Left kidney (tissue), 8 donors: ENCODE measurements around the gene LAMB2. TPM values are rescaled to one million over a fixed set of nuclear protein-coding genes. Genes with fewer than 3 reads are reported as not detected.
A peak's percentile ranks its signal among the peaks of the same experiment; 100 is the strongest.

Experiments used
- DNase-seq: peaks from one replicate; pipeline ENCODE4 v3.0.0-alpha.2; 2013
- long read RNA-seq, 8 donors: transcript quantifications; one replicate each; lab custom pipeline, GENCODE V29; 2026
- polyA plus RNA-seq: library from polyadenylated mRNA; unstranded; fragments of 120-200 nt; gene quantifications from one replicate; pipeline ENCODE4 v1.2.1, GENCODE V29; 2013; ENCODE audit not compliant: insufficient read length

The LAMB2 gene
- polyA plus RNA-seq, result 435 TPM
- long read RNA-seq, donor 1, full-length matches to known transcripts, result 26 of 124 reads
- long read RNA-seq, donor 1, partial matches to known transcripts, result 98 of 124 reads
- long read RNA-seq, donor 1, other reads (novel, unspliced or antisense), result 0 of 124 reads
- long read RNA-seq, donor 2, full-length matches to known transcripts, result 15 of 68 reads
- long read RNA-seq, donor 2, partial matches to known transcripts, result 53 of 68 reads
- long read RNA-seq, donor 2, other reads (novel, unspliced or antisense), result 0 of 68 reads
- long read RNA-seq, donor 3, full-length matches to known transcripts, result 34 of 95 reads
- long read RNA-seq, donor 3, partial matches to known transcripts, result 61 of 95 reads
- long read RNA-seq, donor 3, other reads (novel, unspliced or antisense), result 0 of 95 reads
- long read RNA-seq, donor 4, partial matches to known transcripts, result 6 of 9 reads
- long read RNA-seq, donor 4, other reads (novel, unspliced or antisense), result 0 of 9 reads
- long read RNA-seq, donor 5, full-length matches to known transcripts, result 31 of 87 reads
- long read RNA-seq, donor 5, partial matches to known transcripts, result 56 of 87 reads
- long read RNA-seq, donor 5, other reads (novel, unspliced or antisense), result 0 of 87 reads
- long read RNA-seq, donor 6, full-length matches to known transcripts, result 16 of 45 reads
- long read RNA-seq, donor 6, partial matches to known transcripts, result 29 of 45 reads
- long read RNA-seq, donor 6, other reads (novel, unspliced or antisense), result 0 of 45 reads
- long read RNA-seq, donor 7, full-length matches to known transcripts, result 16 of 80 reads
- long read RNA-seq, donor 7, partial matches to known transcripts, result 64 of 80 reads
- long read RNA-seq, donor 7, other reads (novel, unspliced or antisense), result 0 of 80 reads
- long read RNA-seq, donor 8, full-length matches to known transcripts, result 12 of 19 reads
- long read RNA-seq, donor 8, partial matches to known transcripts, result 7 of 19 reads
- long read RNA-seq, donor 8, other reads (novel, unspliced or antisense), result 0 of 19 reads

DNA sequence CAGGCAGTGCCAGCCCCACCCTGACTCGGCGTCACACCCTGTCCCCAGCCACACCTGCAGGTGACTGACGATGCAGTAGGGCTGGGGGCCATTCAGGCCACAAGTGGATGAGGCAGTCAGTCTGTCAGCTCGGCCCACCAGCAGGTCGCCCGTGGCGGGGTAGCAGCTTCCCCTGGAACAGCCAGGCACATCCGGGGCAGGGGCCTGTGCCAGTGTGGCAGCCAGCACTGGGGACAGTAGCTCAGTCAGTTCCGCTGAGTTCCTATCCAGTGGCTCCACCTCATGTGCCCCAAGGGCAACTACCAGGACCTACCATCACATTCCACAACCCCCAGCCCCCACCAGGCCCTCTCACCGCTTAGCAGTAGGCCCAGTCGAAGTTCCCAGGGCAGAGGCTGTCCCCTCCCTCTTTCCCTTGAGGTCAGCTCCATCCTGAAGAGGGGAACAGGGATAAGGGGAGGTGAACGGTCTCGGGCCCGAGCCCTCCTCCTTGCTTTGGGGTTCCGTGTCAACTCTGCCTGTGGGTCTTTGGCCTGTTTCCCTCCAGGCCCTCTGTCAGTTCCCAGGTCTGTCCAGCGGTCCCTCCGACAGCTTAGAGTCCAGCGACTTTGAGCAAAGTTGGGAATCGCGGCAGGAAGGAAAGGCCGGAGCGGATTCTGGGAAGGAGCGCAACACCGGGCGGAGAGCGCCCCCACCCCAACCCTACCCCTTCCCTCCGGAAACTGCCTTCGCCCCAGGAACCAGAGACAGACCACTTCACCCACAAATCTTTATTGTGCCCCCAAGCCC is at the start of gene LAMB2:
TSS of gene LAMB2 (minus strand) at position 614 of the 789 bp plus-strand sequence. CDS start at position 431, 183 bp downstream.
- DNase-seq, result peak; percentile 85

GRCh38 chr3:49181351-49181750 is 48.5 kb upstream of the LAMB2 start:
- DNase-seq, result no peak

DNA sequence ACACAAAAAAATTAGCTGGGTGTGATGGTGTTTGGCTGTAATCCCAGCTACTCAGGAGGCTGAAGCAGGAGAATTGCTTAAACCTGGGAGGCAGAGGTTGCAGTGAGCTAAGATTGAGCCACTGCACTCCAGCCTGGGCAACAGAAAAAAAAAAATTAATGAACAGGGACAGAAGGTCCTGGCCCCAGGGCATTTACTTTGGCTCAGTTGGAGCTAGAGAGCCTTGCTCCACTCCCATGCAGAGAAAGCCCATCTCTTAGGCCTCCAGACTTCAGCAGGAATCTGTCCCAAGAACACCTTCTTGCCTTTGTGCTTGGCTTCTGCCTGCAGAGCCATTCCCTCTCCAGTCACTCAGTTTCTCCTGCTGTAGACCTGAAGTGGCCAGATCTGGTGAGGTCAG is 47.3 kb upstream of the LAMB2 start:
- DNase-seq, result no peak

DNA sequence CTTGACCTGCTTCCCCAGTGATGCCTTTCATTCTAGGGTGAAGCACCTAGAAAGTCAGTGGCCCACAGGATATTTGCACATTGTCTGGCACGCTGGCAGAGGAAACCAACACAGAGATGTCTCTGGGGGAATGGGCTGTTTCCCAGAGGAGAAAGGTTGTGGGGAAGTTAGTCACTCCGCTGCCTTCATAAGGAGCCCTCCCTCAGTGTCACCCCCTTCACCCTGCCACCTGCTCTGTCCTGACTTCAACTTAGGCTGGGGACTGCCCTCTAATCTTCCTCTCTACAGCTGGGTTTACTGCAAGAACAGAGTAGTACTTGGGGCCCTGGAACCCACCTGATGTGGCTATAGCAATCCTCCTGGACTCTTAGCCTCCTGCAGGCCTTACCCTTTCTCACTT is 44.2 kb upstream of the LAMB2 start:
- DNase-seq, result no peak

GRCh38 chr3:49175530-49175929 is 42.7 kb upstream of the LAMB2 start:
- DNase-seq, result no peak

GRCh38 chr3:49174397-49174985 is 41.6 kb upstream of the LAMB2 start:
- DNase-seq, result no peak

DNA sequence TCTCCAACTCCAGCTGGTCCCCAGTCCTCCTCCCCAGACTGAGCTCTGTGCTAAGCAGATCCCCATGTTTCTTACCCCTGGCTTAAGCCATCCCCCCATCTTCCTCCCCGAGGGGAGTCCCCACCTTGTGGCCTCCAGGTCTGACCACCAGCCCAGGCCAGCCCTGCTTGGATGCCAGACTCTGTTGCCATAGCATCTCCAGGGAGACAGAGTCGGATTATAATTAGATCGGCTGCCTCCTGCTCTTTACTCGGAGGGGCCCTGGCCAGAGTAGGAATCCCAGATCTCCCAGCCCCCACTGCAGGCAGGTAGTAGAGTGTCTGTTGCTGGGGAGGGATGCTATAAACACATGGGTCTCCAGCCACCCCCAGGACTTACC is 40.9 kb upstream of the LAMB2 start:
- DNase-seq, result no peak

- peak; percentile 74 for DNase-seq
Measured at GRCh38 chr3:49173116-49173791, 40.4 kb upstream of the LAMB2 start.

DNA sequence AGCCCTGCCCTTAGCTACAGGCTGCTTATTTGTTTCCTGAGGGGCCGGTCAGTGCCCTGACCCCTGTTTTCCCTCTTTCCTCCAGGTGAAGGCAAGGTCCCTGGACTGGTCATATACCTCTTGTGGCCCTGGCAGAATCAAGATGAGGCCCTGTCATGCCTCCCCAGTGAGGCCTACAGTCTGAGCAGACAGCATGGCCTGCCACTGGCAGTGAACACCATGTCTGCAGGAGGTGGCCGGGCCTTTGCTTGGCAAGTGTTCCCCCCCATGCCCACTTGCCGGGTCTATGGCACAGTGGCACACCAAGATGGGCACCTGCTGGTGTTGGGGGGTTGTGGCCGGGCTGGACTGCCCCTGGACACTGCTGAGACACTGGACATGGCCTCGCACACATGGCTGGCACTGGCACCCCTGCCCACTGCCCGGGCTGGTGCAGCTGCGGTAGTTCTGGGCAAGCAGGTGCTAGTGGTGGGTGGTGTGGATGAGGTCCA is 39.7 kb upstream of the LAMB2 start:
- no peak for DNase-seq

DNA sequence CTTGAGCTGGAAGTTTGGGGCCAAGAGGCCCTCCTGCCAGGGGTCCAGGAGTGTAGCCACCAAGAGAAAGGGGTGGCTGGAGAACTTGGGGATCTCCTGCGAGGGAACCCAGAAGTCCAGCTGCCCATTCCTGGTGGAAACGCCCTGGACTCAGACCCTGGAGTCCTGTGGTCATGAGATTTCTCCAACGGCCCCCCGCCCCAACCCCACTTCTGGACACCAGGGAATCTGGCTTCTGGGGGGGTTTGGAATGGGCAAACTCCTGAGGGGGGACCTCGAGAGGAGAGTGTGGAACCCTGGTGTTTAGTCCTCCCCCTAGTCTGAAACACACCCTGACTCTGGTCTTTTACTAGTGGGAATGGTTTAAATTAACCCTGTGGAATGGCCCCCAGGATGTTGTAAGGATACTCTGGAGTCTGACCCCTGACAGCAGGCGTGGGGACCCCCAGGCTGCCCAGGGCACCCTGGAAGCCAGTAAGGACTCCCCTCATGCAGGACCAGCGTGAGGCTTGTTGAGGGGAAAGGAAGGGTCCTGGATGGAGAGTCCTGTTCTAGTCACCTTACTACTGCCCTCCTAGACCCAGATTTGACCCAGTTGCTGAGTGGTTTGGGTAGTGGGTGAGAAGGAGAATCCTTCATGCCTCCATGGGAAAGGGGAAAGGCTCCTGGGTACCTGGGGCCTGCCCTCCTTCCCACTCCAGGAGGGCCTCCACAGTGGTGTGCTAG is 39.1 kb upstream of the LAMB2 start:
- DNase-seq, result no peak

DNA sequence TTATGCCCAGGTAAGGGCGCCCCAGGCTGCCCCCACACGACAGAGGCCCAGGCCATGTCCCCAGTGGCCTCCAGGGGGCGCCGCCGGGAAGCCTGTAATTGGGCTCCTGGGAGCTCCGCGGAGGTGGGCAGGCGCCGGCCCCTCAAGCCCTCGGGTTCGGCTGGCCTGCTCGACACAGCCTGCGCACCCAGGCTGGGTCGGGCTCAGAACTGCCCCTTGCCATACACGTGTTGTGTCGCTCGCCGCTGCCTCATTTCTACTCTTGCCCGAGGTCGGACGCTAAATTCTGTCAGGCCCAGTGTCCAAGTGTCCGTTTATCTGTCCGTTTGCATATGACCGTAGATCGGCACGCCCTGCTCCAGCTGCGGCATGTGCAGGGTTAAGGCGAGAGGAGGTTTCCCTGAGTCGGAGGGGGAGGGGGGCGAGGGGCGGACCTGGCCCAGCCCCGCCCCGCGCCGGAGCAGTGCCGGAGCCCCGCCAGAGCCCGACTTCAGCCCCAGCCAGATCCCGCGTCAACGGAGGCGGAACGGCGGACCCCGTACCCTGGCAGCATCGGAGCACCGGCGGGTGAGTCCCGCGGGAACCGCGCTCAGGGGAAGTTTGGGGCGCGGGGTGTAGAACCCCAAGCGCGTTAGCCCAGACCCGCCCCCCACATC is 38.4 kb upstream of the LAMB2 start, which contains the start of gene KLHDC8B:
TSS of gene KLHDC8B (plus strand) at position 480 of the 656 bp plus-strand sequence. CDS start 1,172 bp downstream, outside the sequence.
- peak; percentile 87 for DNase-seq

DNA sequence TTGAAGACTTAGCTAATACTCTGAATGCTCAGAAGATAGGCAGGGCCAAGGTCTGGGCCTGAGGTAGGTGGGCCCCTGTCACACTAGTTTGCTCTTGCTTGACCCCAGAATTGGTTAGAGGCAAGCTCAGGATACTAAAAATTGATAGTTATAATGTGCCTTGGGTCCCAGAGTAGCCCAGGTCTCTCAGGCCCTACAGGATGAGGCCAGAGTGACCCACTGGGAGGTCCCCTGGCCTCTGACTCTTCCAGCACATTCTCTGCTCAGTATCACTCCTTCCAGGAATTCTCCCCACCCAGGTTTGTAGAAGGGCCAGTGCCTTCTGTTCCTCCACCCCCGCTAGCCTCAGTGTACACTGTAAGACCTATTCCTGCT is 37.9 kb upstream of the LAMB2 start:
- DNase-seq, result no peak

GRCh38 chr3:49166752-49167556 is 34.1 kb upstream of the LAMB2 start:
- DNase-seq, result no peak

DNA sequence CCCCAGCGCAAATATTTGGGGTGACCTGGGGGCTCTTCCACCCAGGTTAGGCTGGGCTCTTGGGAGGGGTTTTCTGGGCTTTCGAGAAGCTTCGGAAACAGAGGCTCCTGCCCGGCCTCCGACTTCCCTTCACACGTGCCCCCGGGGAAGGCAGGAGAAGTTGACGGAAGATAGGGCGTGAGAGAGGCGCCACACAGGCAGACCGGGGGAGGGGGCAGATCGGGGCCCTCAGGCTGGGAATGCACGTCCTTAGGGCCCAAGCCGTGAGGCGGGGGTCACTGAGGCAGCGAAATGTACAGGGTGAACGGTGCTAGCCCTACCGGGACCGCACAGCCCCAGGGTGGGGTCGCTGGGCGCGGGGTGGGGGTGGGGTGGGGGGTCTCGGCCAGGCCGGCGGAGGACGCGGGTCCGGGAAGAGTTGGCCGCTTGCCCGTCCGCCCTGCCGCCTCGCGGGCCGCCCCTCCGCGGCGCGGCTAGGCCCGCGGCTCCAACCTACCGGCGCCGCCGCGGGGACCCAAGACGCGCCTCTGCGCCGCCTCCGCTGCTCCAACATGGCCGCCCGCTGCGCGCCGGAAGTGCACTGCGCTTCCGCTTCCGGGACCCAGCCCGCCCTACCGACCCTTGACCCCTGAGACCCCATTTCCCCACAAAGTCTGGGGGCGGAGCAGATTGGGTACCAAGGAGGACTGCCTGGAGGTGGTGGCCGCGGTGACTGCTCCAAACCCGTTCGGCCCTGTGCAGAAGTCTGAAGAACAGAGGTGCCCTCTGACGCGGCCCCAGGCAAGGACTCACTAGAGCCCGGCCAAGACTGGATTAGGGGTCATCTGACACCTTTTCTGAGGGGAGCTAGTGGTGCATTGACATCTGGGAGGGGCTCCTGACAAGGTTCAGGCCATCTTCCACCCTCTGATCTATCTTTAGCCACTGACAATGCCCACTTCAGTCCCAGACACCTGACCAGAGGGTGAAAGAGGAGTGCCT is 33.2 kb upstream of the LAMB2 start, which contains the start of gene CCDC71:
TSS of gene CCDC71 (minus strand) at position 561 of the 981 bp plus-strand sequence. CDS start 2,123 bp downstream, outside the sequence.
- DNase-seq, result peak; percentile 68

DNA sequence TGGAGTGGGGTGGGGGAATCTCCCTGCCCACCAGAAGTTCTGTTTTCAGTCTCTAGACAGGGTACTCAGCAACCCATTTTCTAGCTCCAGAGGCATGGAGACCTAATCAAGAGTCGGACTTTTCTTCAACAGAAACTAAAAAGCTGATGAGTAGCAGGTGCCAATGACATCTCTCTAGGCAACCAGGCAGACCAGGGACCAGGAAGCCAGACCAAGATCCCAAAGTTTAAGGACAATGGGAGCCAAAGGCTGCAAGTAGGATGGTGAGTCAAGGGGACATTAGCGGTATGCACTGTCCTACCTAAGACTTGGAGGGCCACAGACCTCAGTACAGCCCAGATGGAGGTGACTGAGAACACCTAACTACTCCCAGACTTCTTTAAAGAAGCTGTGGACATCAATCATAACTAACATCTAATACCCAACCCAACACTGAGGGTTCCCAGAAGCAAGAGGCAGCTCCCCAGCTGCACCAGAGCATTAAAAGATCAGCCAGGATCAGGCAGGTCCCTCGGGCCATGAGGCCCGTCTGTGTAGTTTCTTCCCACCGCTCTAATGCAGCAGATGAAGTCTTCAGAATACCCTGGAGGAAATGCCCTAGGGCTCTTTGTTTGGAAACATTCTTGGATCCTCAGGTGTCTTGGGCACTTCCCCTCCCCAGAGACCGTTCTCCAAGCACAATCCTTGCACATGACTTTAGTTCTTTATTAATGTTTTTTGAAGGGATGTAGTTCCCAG is 32.3 kb upstream of the LAMB2 start:
- no peak for DNase-seq

- no peak for DNase-seq
Measured at GRCh38 chr3:49163609-49164008, 30.8 kb upstream of the LAMB2 start.
